ENCODE data around the gene MERTK. TPM values are rescaled to one million over a fixed set of nuclear protein-coding genes. Genes with fewer than 3 reads are reported as not detected.
A peak's percentile ranks its signal among the peaks of the same experiment; 100 is the strongest.

The MERTK gene
- total RNA-seq, 1 donor from 2014 or later, result 3.3 TPM

GRCh38 chr2:112008910-112009485 is 110.6 kb downstream of the MERTK start:
- Mint-ChIP-seq H3K4me3 (no peak overlapping the region), H3K9me3 (no peaks in the 10 kb centered on the region), H3K27ac (ENCODE audit: unreplicated experiment) (no peak overlapping the region), H3K4me1 (peaks cover 10% of the 10 kb centered on the region), H3K27me3 (ENCODE audit: low read depth) (no peaks in the 10 kb centered on the region), H3K36me3 (ENCODE audit: low read depth) (no peaks in the 10 kb centered on the region)
- DNase-seq (ENCODE audit: low read depth, low spot score), result no peak
- TF ChIP-seq CTCF (conservative IDR thresholded peaks at IDR 0.05), result no peak

- H3K4me1 Mint-ChIP-seq, result peaks cover 10% of the 10 kb centered on the region
- H3K36me3 Mint-ChIP-seq (ENCODE audit: low read depth), result no peaks in the 10 kb centered on the region
- H3K27me3 Mint-ChIP-seq (ENCODE audit: low read depth), result no peaks in the 10 kb centered on the region
- H3K9me3 Mint-ChIP-seq, result no peaks in the 10 kb centered on the region
- H3K4me3 Mint-ChIP-seq, result no peak overlapping the region
- no peak for TF ChIP-seq CTCF (conservative IDR thresholded peaks at IDR 0.05)
- H3K27ac Mint-ChIP-seq (ENCODE audit: unreplicated experiment), result no peak overlapping the region
- no peak for DNase-seq (ENCODE audit: low read depth, low spot score)
Observed at GRCh38 chr2:112010751-112011150, 112.3 kb downstream of the MERTK start.

- no peak overlapping the region for H3K4me3 Mint-ChIP-seq
- H3K4me1 Mint-ChIP-seq, result peaks cover 10% of the 10 kb centered on the region
- no peaks in the 10 kb centered on the region for H3K27me3 Mint-ChIP-seq (ENCODE audit: low read depth)
- DNase-seq (ENCODE audit: low read depth, low spot score), result no peak
- TF ChIP-seq CTCF (conservative IDR thresholded peaks at IDR 0.05), result no peak
- H3K9me3 Mint-ChIP-seq, result peaks cover 4% of the 10 kb centered on the region
- peaks cover 5% of the 10 kb centered on the region for H3K36me3 Mint-ChIP-seq (ENCODE audit: low read depth)
- no peak overlapping the region for H3K27ac Mint-ChIP-seq (ENCODE audit: unreplicated experiment)
Observed at GRCh38 chr2:112012556-112012955, 114.1 kb downstream of the MERTK start.

DNA sequence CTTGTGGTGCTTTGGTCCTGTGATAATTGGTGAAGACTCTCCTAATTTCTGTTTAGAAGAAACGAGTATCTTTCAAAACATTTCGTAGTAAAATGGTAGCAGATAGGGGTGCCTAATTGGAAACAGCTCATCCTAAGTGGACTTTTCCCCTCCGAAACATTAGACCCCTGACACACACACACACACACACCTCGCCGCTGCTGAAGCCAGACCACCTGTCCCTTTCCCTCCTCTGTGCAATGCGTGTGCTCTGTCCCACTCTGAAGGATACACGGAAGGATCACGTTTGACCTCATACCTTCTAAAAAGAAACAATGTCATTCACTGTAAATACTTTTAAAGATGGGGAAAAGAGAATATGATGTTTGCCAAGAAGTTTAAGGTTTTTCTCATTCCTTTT is 120.4 kb downstream of the MERTK start:
- Mint-ChIP-seq H3K36me3 (ENCODE audit: low read depth) (peaks cover 5% of the 10 kb centered on the region), H3K27me3 (ENCODE audit: low read depth) (no peaks in the 10 kb centered on the region), H3K27ac (ENCODE audit: unreplicated experiment) (peak overlapping the region; percentile 51), H3K9me3 (peaks cover 4% of the 10 kb centered on the region), H3K4me3 (no peak overlapping the region), H3K4me1 (peaks cover 23% of the 10 kb centered on the region)
- no peak for DNase-seq (ENCODE audit: low read depth, low spot score)
- no peak for TF ChIP-seq CTCF (conservative IDR thresholded peaks at IDR 0.05)

- Mint-ChIP-seq H3K4me3 (no peak overlapping the region), H3K4me1 (peaks cover 23% of the 10 kb centered on the region), H3K36me3 (ENCODE audit: low read depth) (peaks cover 5% of the 10 kb centered on the region), H3K27me3 (ENCODE audit: low read depth) (no peaks in the 10 kb centered on the region), H3K9me3 (peaks cover 4% of the 10 kb centered on the region), H3K27ac (ENCODE audit: unreplicated experiment) (no peak overlapping the region)
- TF ChIP-seq CTCF (conservative IDR thresholded peaks at IDR 0.05), result no peak
- DNase-seq (ENCODE audit: low read depth, low spot score), result no peak
Observed at GRCh38 chr2:112019569-112019982, 121.2 kb downstream of the MERTK start.

Measured in neural crest cell (in vitro differentiated cells).